Activated CD8-positive, alpha-beta T cell treated with anti-CD3 and anti-CD28 coated beads for 36 hours (primary cell): ENCODE results near the gene THBS4. TPM values are rescaled to one million over a fixed set of nuclear protein-coding genes. Genes with fewer than 3 reads are reported as not detected.

Experiments used
- ATAC-seq: fragments of 200-7000 bp; cut with Tn5 transposase; one replicate; pipeline ENCODE4 v1.10.0; 2021; ENCODE audit warnings: mild to moderate bottlenecking, moderate library complexity
- CTCF ChIA-PET: fragments of 350-600 bp; sonication (Branson Sonifier 250); formaldehyde crosslinking; loops from one replicate; lab custom pipeline; 2021; ENCODE audit warnings: antibody characterized with exemption; lab: Charles Lee
- POLR2A ChIA-PET: fragments of 350-600 bp; sonication (Branson Sonifier 250); formaldehyde crosslinking; loops from one replicate; lab custom pipeline; 2021; ENCODE audit warnings: antibody characterized with exemption; lab: Charles Lee
- DNase-seq: peaks from one replicate; pipeline ENCODE4 v3.0.0-alpha.2; 2020
- H3K27ac Mint-ChIP-seq: one replicate; pipeline ENCODE4 v1.8.0; 2021; ENCODE audit warnings: mild to moderate bottlenecking, mixed read lengths
- H3K27me3 Mint-ChIP-seq: one replicate; pipeline ENCODE4 v1.8.0; 2021; ENCODE audit warnings: mixed read lengths
- H3K36me3 Mint-ChIP-seq: one replicate; pipeline ENCODE4 v1.8.0; 2021; ENCODE audit warnings: low read depth, mixed read lengths
- H3K4me1 Mint-ChIP-seq: one replicate; pipeline ENCODE4 v1.8.0; 2021; ENCODE audit warnings: low read depth, mixed read lengths
- H3K4me3 Mint-ChIP-seq: one replicate; pipeline ENCODE4 v1.8.0; 2021; ENCODE audit warnings: mild to moderate bottlenecking, moderate library complexity, mixed read lengths
- H3K9me3 Mint-ChIP-seq: one replicate; pipeline ENCODE4 v1.8.0; 2021; ENCODE audit warnings: mixed read lengths
- CTCF ChIP-seq: fragments of 200-600 bp; IDR thresholded peaks from one replicate; pipeline ENCODE4 v1.8.0; 2022; ENCODE audit warnings: antibody characterized with exemption, mild to moderate bottlenecking
- intact Hi-C: fragments of 100-400 bp; cut with micrococcal nuclease; formaldehyde crosslinking; loops from one replicate; pipeline ENCODE4 v1.10.0; 2022
- total RNA-seq, 2 experiments: library from RNA; stranded (reverse); gene quantifications; one replicate each; pipeline ENCODE4 v1.2.3, GENCODE V29; 2021

The THBS4 gene
- total RNA-seq, 2 experiments from 2014 or later, result 2.3 to 2.5 TPM

DNA sequence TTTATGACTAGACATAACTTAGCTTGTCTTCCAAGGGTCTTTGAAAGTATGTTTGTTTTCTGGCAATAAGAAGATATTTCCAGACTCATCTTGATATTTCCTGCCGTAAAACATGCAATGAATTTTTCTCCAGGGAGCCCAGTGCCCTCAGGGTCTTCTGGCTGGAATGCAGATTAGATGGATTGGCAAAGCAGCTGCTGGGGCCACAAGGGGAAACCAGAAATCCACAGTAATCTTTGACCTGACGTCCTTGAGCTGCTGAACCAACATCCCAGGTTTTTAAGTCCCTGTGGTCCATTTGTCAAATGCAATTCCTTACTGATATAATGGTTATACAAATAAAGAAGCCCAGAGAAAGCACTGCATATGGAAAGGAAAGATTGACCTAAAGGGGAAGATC is 93.0 kb downstream of the THBS4 start:
- ATAC-seq (no peak), DNase-seq (no peak)
- no peak for TF ChIP-seq CTCF
- POLR2A ChIA-PET, result interaction anchor here (1.3 to 3.3 kb wide), 2 partner anchors 91 to 127 kb away, joined by 4 to 14 read pairs; partner anchors contain the start of gene SERINC5
- Mint-ChIP-seq H3K4me1 (peaks cover 62% of the 10 kb centered on the region), H3K27ac (peak overlapping the region; percentile 17), H3K4me3 (no peak overlapping the region), H3K27me3 (no peaks in the 10 kb centered on the region), H3K36me3 (peaks cover 23% of the 10 kb centered on the region), H3K9me3 (peaks cover 22% of the 10 kb centered on the region)
- CTCF ChIA-PET, result interaction anchor here (1.1 to 1.2 kb wide), 2 partner anchors 9 to 45 kb away, joined by 3 read pairs; no protein-coding TSS in a partner anchor
- intact Hi-C loops, result loop anchor here (5.0 kb wide), 2 partner anchors 64 to 119 kb away; no protein-coding TSS in a partner anchor

DNA sequence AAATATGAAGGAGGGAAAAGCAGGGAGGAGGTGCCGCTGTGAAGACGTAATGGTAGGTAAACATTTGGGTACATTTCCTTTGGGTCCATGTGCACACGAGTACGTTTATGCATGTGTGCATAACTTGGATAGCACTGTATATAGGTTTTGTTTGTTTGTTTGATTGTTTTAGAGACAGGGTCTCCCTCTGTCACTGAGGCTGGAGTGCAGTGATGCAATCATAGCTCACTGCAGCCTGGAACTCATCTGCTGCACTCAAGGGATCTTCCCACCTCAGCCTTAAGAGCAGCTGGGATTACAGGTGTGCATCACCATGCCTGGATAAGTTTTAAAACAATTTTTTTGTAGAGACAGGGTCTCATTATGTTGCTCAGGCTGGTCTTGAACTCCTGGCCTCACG is 94.0 kb downstream of the THBS4 start:
- POLR2A ChIA-PET, result no interaction called here
- Mint-ChIP-seq H3K36me3 (peaks cover 23% of the 10 kb centered on the region), H3K9me3 (peaks cover 22% of the 10 kb centered on the region), H3K4me3 (no peak overlapping the region), H3K4me1 (peaks cover 63% of the 10 kb centered on the region), H3K27me3 (no peaks in the 10 kb centered on the region), H3K27ac (no peak overlapping the region)
- no peak for TF ChIP-seq CTCF
- ATAC-seq (no peak), DNase-seq (no peak)
- CTCF ChIA-PET, result interaction anchor here (1.1 to 1.6 kb wide), 3 partner anchors 8 to 46 kb away, joined by 3 read pairs; no protein-coding TSS in a partner anchor
- intact Hi-C loops, result loop anchor here (5.0 kb wide), 2 partner anchors 63 to 118 kb away; no protein-coding TSS in a partner anchor

Other genes with a start within 250 kb of the THBS4 start
- gene MTX3, start 44.1 kb upstream of the THBS4 start, total RNA-seq, result 10 to 100 TPM; 18.1 to 18.5 TPM
- gene SERINC5, start 220.7 kb downstream of the THBS4 start, total RNA-seq, result 10 to 100 TPM; 32.4 to 33.1 TPM